BJ (cell line): ENCODE data around the gene POC1B. TPM values are rescaled to one million over a fixed set of nuclear protein-coding genes. Genes with fewer than 3 reads are reported as not detected.

Experiments
- CTCF ChIA-PET: fragments of 350-600 bp; formaldehyde crosslinking; extraction: SDS; loops from one replicate; lab custom pipeline; 2021; ENCODE audit warnings: antibody characterized with exemption, inconsistent platforms; lab: Yijun Ruan, JAX
- POLR2A ChIA-PET: fragments of 300-600 bp; sonication (Branson Sonifier 250); formaldehyde crosslinking; extraction: SDS; loops from one replicate; lab custom pipeline; 2021; ENCODE audit warnings: antibody characterized with exemption; lab: Charles Lee
- DNase-seq: peaks from one replicate; pipeline ENCODE4 v3.0.0-alpha.2; 2011; ENCODE audit warnings: low read depth
- H3K27me3 ChIP-seq: 2 replicates; pipeline ENCODE4 v1.6.0; 2011; ENCODE audit warnings: low read length; ENCODE audit not compliant: control insufficient read depth, insufficient read depth
- H3K36me3 ChIP-seq: 2 replicates; pipeline ENCODE4 v1.5.1; 2011; ENCODE audit warnings: low read length; ENCODE audit not compliant: control insufficient read depth, insufficient read depth
- H3K4me3 ChIP-seq: 2 replicates; pipeline ENCODE4 v1.5.1; 2011; ENCODE audit warnings: low read depth, mild to moderate bottlenecking, control low read depth, low read length
- CTCF ChIP-seq: IDR thresholded peaks from 2 replicates; pipeline ENCODE4 v1.5.1; 2011; ENCODE audit warnings: low read depth, mild to moderate bottlenecking, control low read depth, inconsistent platforms, low read length, moderate library complexity; ENCODE audit not compliant: insufficient read depth
- polyA plus RNA-seq: library from polyadenylated mRNA; depleted of rRNA; stranded (reverse); fragments of >200 nt; gene quantifications from 2 replicates; pipeline ENCODE4 v1.2.3, GENCODE V29; 2011

POC1B gene
- polyA plus RNA-seq, 1 experiment: 6.7 TPM

GRCh38 chr12:89450907-89451306 is 74.9 kb downstream of the POC1B start:
- H3K27me3 ChIP-seq: no peaks in the 10 kb centered on the region
- no peak for DNase-seq
- no peak overlapping the region for H3K4me3 ChIP-seq
- TF ChIP-seq CTCF: no peak
- H3K36me3 ChIP-seq: no peaks in the 10 kb centered on the region
- ChIA-PET POLR2A (interaction anchor here (0.6 to 1.5 kb wide), 3 partner anchors 35 to 96 kb away, joined by 6 to 7 read pairs (median 7); no protein-coding TSS in a partner anchor), CTCF (interaction anchor here (0.7 to 2.0 kb wide), 6 partner anchors 60 to 432 kb away, joined by 3 to 5 read pairs (median 4); partner anchors contain the start of genes DUSP6 and GALNT4)

- ChIA-PET POLR2A (interaction anchor here (0.5 kb wide), 1 partner anchor 16 kb away, joined by 3 read pairs; no protein-coding TSS in a partner anchor), CTCF (no interaction called here)
- Histone ChIP-seq H3K4me3 (no peak overlapping the region), H3K27me3 (no peaks in the 10 kb centered on the region), H3K36me3 (no peaks in the 10 kb centered on the region)
- DNase-seq: peak; percentile 89
- no peak for TF ChIP-seq CTCF
These were observed 76.9 kb downstream of the POC1B start for GRCh38 chr12:89448951-89449371.

- no peak for TF ChIP-seq CTCF
- ChIA-PET POLR2A (no interaction called here), CTCF (interaction anchor here (1.0 kb wide), 1 partner anchor 10 kb away, joined by 3 read pairs; no protein-coding TSS in a partner anchor)
- H3K27me3 ChIP-seq: no peaks in the 10 kb centered on the region
- no peak overlapping the region for H3K4me3 ChIP-seq
- no peak for DNase-seq
- H3K36me3 ChIP-seq: no peaks in the 10 kb centered on the region
These were observed 77.3 kb downstream of the POC1B start for GRCh38 chr12:89448526-89448925.

- no peaks in the 10 kb centered on the region for H3K36me3 ChIP-seq
- TF ChIP-seq CTCF: no peak
- POLR2A ChIA-PET: no interaction called here
- no peaks in the 10 kb centered on the region for H3K27me3 ChIP-seq
- H3K4me3 ChIP-seq: no peak overlapping the region
- DNase-seq: no peak
- CTCF ChIA-PET: interaction anchor here (0.5 to 3.1 kb wide), 3 partner anchors 86 to 1697 kb away, joined by 3 to 9 read pairs (median 5); no protein-coding TSS in a partner anchor
These were observed 85.9 kb downstream of the POC1B start for GRCh38 chr12:89439941-89440340.

- Histone ChIP-seq H3K27me3 (no peaks in the 10 kb centered on the region), H3K36me3 (no peaks in the 10 kb centered on the region), H3K4me3 (no peak overlapping the region)
- POLR2A ChIA-PET: no interaction called here
- CTCF ChIA-PET: interaction anchor here (2.3 kb wide), 1 partner anchor 13 kb away, joined by 6 read pairs; no protein-coding TSS in a partner anchor
- TF ChIP-seq CTCF: no peak
- DNase-seq: no peak
These were observed 88.6 kb downstream of the POC1B start for GRCh38 chr12:89437231-89437630.
